HCT116 (cell line): ENCODE results near the gene DOHH. TPM values are rescaled to one million over a fixed set of nuclear protein-coding genes. Genes with fewer than 3 reads are reported as not detected.

Experiments used
- ATAC-seq: fragments of 200-7000 bp; cut with Tn5 transposase; 2 replicates; pipeline ENCODE4 v1.9.1; 2020; ENCODE audit warnings: mild to moderate bottlenecking, moderate library complexity
- BruUV-seq: library from RNA; stranded (reverse); fragments of 400-500 nt; replicated peaks from 2 replicates; lab custom pipeline; 2021; lab: Mats Ljungman, UMichigan
- CTCF ChIA-PET: fragments of 300-600 bp; sonication (Branson Sonifier 250); formaldehyde crosslinking; loops from one replicate; lab custom pipeline; 2021; ENCODE audit warnings: antibody characterized with exemption; lab: Charles Lee
- POLR2A ChIA-PET: fragments of 300-600, 350-600 bp; sonication (Branson Sonifier 250); formaldehyde crosslinking; loops from one replicate; lab custom pipeline; 2021; ENCODE audit warnings: antibody characterized with exemption; lab: Charles Lee
- RAD21 ChIA-PET, 2 experiments: fragments of 300-600 bp; sonication (Branson Sonifier 250); formaldehyde crosslinking; loops; one replicate each; lab custom pipeline; 2023; ENCODE audit warnings: low total read pairs in 2 of 2; ENCODE audit not compliant: uncharacterized antibody in 2 of 2, unreplicated experiment in 2 of 2, low non-redundant PET in 1 of 2; lab: Charles Lee
- DNase-seq: peaks from one replicate; pipeline ENCODE4 v3.0.0-alpha.2; 2010; ENCODE audit warnings: low read depth, low spot score
- H2AFZ ChIP-seq: fragments of 200-600 bp; shearing (Covaris generic), sonication (generic); 2 replicates; pipeline ENCODE4 v1.6.1; 2017; ENCODE audit warnings: low read depth, mixed run types, mixed read lengths, antibody characterized with exemption, low read length; ENCODE audit not compliant: poor library complexity, severe bottlenecking
- H3K27ac ChIP-seq: 2 replicates; pipeline ENCODE4 v1.5.1; 2012; ENCODE audit warnings: low read depth, low read length
- H3K27me3 ChIP-seq: fragments of 200-600 bp; sonication (generic); 2 replicates; pipeline ENCODE4 v1.6.1; 2016; ENCODE audit warnings: mixed run types, low read length, mixed read lengths; ENCODE audit not compliant: insufficient read depth
- H3K36me3 ChIP-seq, 2 experiments: fragments of 200-500 bp in 1 of 2; fragments of 200-600 bp in 1 of 2; sonication (Bioruptor generic) in 1 of 2; sonication (generic) in 1 of 2; 2 replicates each; pipeline versions ENCODE4 v1.5.1 to v1.6.1; 2014 to 2016; ENCODE audit warnings: low read length in 2 of 2, inconsistent platforms in 1 of 2, mixed read lengths in 1 of 2, mixed run types in 1 of 2; ENCODE audit not compliant: insufficient read depth in 2 of 2, control insufficient read depth in 1 of 2
- H3K4me1 ChIP-seq, 2 experiments: fragments of 200-600 bp in 1 of 2; sonication (generic) in 1 of 2; 2 replicates each; pipeline versions ENCODE4 v1.5.1 to v1.6.1; 2012 to 2017; ENCODE audit warnings: low read length in 2 of 2, inconsistent platforms in 1 of 2, mild to moderate bottlenecking in 1 of 2, mixed read lengths in 1 of 2, mixed run types in 1 of 2, moderate library complexity in 1 of 2; ENCODE audit not compliant: insufficient read depth in 2 of 2, control insufficient read depth in 1 of 2
- H3K4me2 ChIP-seq: fragments of 200-600 bp; sonication (generic); 2 replicates; pipeline ENCODE4 v1.6.1; 2017; ENCODE audit warnings: mixed run types, low read length, mixed read lengths
- H3K4me3 ChIP-seq, 2 experiments: fragments of 200-600 bp in 1 of 2; sonication (generic) in 1 of 2; replicated peaks in 1 of 2; 2 replicates each; pipeline ENCODE4 v1.5.1; 2011 to 2016; ENCODE audit warnings: low read length in 2 of 2, control low read depth in 1 of 2, low read depth in 1 of 2, mild to moderate bottlenecking in 1 of 2, mixed read lengths in 1 of 2, mixed run types in 1 of 2
- H3K79me2 ChIP-seq: fragments of 200-600 bp; sonication (generic); 2 replicates; pipeline ENCODE4 v1.6.1; 2017; ENCODE audit warnings: mild to moderate bottlenecking, mixed run types, low read length, moderate library complexity, mixed read lengths; ENCODE audit not compliant: insufficient read depth
- H3K9ac ChIP-seq: fragments of 200-600 bp; sonication (generic); 2 replicates; pipeline ENCODE4 v1.6.1; 2016; ENCODE audit warnings: low read length, mixed read lengths
- H3K9me2 ChIP-seq: fragments of 200-600 bp; sonication (generic), shearing (Covaris generic); 2 replicates; pipeline ENCODE4 v1.6.1; 2017; ENCODE audit warnings: mixed run types, mild to moderate bottlenecking, moderate library complexity; ENCODE audit not compliant: insufficient read depth
- H3K9me3 ChIP-seq, 2 experiments: fragments of 200-500 bp in 1 of 2; fragments of 200-600 bp in 1 of 2; sonication (Bioruptor generic) in 1 of 2; sonication (generic) in 1 of 2; 2 replicates each; pipeline ENCODE4 v1.6.1; 2014 to 2017; ENCODE audit warnings: low read length in 2 of 2, mixed read lengths in 2 of 2, inconsistent platforms in 1 of 2, low read depth in 1 of 2, mild to moderate bottlenecking in 1 of 2, mixed run types in 1 of 2, moderate library complexity in 1 of 2; ENCODE audit not compliant: control insufficient read depth in 1 of 2, insufficient read depth in 1 of 2
- H4K20me1 ChIP-seq: fragments of 200-600 bp; sonication (generic), shearing (Covaris generic); 2 replicates; pipeline ENCODE4 v1.6.1; 2017; ENCODE audit warnings: mixed run types, mild to moderate bottlenecking, moderate library complexity; ENCODE audit not compliant: insufficient read depth
- ATF3 ChIP-seq: IDR thresholded peaks from 2 replicates; pipeline ENCODE4 v1.6.1; 2012
- CEBPB ChIP-seq: IDR thresholded peaks from 2 replicates; pipeline ENCODE4 v1.6.1; 2012; ENCODE audit warnings: low read depth
- EGR1 ChIP-seq: IDR thresholded peaks from 2 replicates; pipeline ENCODE4 v1.6.1; 2012; ENCODE audit warnings: low read depth
- ELF1 ChIP-seq: IDR thresholded peaks from 2 replicates; pipeline ENCODE4 v1.6.1; 2012; ENCODE audit warnings: low read depth, borderline replicate concordance
- FOSL1 ChIP-seq: IDR thresholded peaks from 2 replicates; pipeline ENCODE4 v1.6.1; 2012; ENCODE audit warnings: low read depth
- JUND ChIP-seq: IDR thresholded peaks from 2 replicates; pipeline ENCODE4 v1.6.1; 2012
- MAX ChIP-seq: IDR thresholded peaks from 2 replicates; pipeline ENCODE4 v1.6.1; 2012
- POLR2A ChIP-seq: IDR thresholded peaks from 2 replicates; pipeline ENCODE4 v1.7.0; 2011; ENCODE audit warnings: borderline replicate concordance; ENCODE audit not compliant: insufficient read depth, insufficient read length; ENCODE audit errors: extremely low read depth
- POLR2AphosphoS5 ChIP-seq: IDR thresholded peaks from 2 replicates; pipeline ENCODE4 v1.6.1; 2011; ENCODE audit warnings: mild to moderate bottlenecking, low read depth, low read length, moderate library complexity
- RAD21 ChIP-seq: IDR thresholded peaks from 2 replicates; pipeline ENCODE4 v1.6.1; 2012; ENCODE audit warnings: low read depth, mild to moderate bottlenecking
- SP1 ChIP-seq: IDR thresholded peaks from 2 replicates; pipeline ENCODE4 v1.6.1; 2012; ENCODE audit warnings: low read depth
- SRF ChIP-seq: IDR thresholded peaks from 2 replicates; pipeline ENCODE4 v1.6.1; 2012; ENCODE audit warnings: low read depth
- TCF7L2 ChIP-seq: IDR thresholded peaks from 2 replicates; pipeline ENCODE4 v1.7.0; 2011; ENCODE audit warnings: borderline replicate concordance, inconsistent platforms; ENCODE audit not compliant: insufficient read depth, insufficient read length; ENCODE audit errors: extremely low read depth
- YY1 ChIP-seq: IDR thresholded peaks from 2 replicates; pipeline ENCODE4 v1.6.1; 2011; ENCODE audit warnings: low read length, low read depth, moderate library complexity, mild to moderate bottlenecking; ENCODE audit not compliant: insufficient replicate concordance; ENCODE audit errors: extremely low read depth
- ZBTB33 ChIP-seq: IDR thresholded peaks from 2 replicates; pipeline ENCODE4 v1.6.1; 2011; ENCODE audit warnings: mild to moderate bottlenecking, low read length, moderate library complexity; ENCODE audit not compliant: insufficient replicate concordance; ENCODE audit errors: extremely low read depth
- ZFX ChIP-seq: fragments of 450-650 bp; IDR thresholded peaks from 2 replicates; pipeline ENCODE4 v1.6.1; 2017
- ZNF274 ChIP-seq: fragments of 200-500 bp; sonication (Bioruptor generic); IDR thresholded peaks from 2 replicates; pipeline ENCODE4 v1.6.1; 2014; ENCODE audit warnings: mild to moderate bottlenecking, low read depth, low read length, inconsistent platforms
- intact Hi-C: fragments of 100-400 bp; cut with micrococcal nuclease; formaldehyde crosslinking; loops from 2 replicates; pipeline ENCODE4 v1.10.0; 2022
- total RNA-seq: library from RNA; stranded (reverse); gene quantifications from one replicate; pipeline ENCODE4 v1.2.1, GENCODE V29; 2021; ENCODE audit not compliant: unreplicated experiment

The DOHH gene
- total RNA-seq, 1 experiment from 2014 or later: 20.9 TPM

- intact Hi-C loops: no loop called here
- Histone ChIP-seq H3K9me2 (no peaks in the 10 kb centered on the region), H4K20me1 (no peaks in the 10 kb centered on the region), H2AFZ (no peak overlapping the region), H3K27ac (no peak overlapping the region), H3K4me1 (peaks cover 0 to 7% of the 10 kb centered on the region in 2 experiments; a peak in 2 of 4 replicates), H3K79me2 (no peaks in the 10 kb centered on the region), H3K4me2 (no peak overlapping the region), H3K9me3 (no peaks in the 10 kb centered on the region), H3K27me3 (peaks cover 9% of the 10 kb centered on the region; the same call in 1 of the 2 replicates), H3K36me3 (no peaks in the 10 kb centered on the region), H3K4me3 (no peak overlapping the region), H3K9ac (no peak overlapping the region)
- ChIA-PET CTCF (no interaction called here), POLR2A (no interaction called here), RAD21 (no interaction called here)
- no TSS peak for BruUV-seq
- no peak for ATAC-seq
- no peak for DNase-seq
- TF ChIP-seq SP1 (no peak), FOSL1 (no peak), ATF3 (no peak), EGR1 (no peak), ZFX (no peak), YY1 (no peak), MAX (no peak), SRF (no peak), ZNF274 (no peak), ELF1 (no peak), TCF7L2 (no peak), CEBPB (no peak), POLR2A (no peak), RAD21 (no peak), POLR2AphosphoS5 (no peak), ZBTB33 (no peak), JUND (no peak)
Measured at GRCh38 chr19:3475449-3475848, 25.0 kb downstream of the DOHH start.
